ENCODE measurements around the gene HIVEP2.
A peak's percentile ranks its signal among the peaks of the same experiment; 100 is the strongest.

Gene HIVEP2

GRCh38 chr6:142965164-142965563, 20.2 kb upstream of the HIVEP2 start:
- Histone ChIP-seq H3K9me3 (ENCODE audit: insufficient read depth, low read depth, low read length) (no peaks in the 10 kb centered on the region), H4K91ac (ENCODE audit: low read depth, low read length) (no peak overlapping the region), H3K79me2 (ENCODE audit: control insufficient read depth, insufficient read depth, low read length, poor library complexity) (no peaks in the 10 kb centered on the region), H2BK12ac (ENCODE audit: low read length) (no peak overlapping the region), H3K4me2 (ENCODE audit: low read length) (no peak overlapping the region), H3K27me3 (ENCODE audit: insufficient read depth, low read length) (no peaks in the 10 kb centered on the region), H2BK120ac (ENCODE audit: insufficient read depth, low read length, poor library complexity) (no peak overlapping the region), H4K12ac (ENCODE audit: low read depth, low read length) (no peak overlapping the region), H3K4ac (ENCODE audit: low read depth, low read length) (no peak overlapping the region), H2AFZ (ENCODE audit: insufficient read depth, low read length, poor library complexity) (no peak overlapping the region), H3K23ac (ENCODE audit: low read length) (no peak overlapping the region), H3K79me1 (ENCODE audit: low read length) (no peaks in the 10 kb centered on the region), H4K8ac (ENCODE audit: low read depth, low read length) (no peak overlapping the region), H3K14ac (ENCODE audit: low read length) (no peak overlapping the region), H3K4me3 (ENCODE audit: low read depth, low read length) (no peak overlapping the region), H3K18ac (ENCODE audit: low read length) (no peak overlapping the region), H2BK5ac (ENCODE audit: low read depth, low read length, poor library complexity) (no peak overlapping the region), H3K9ac (ENCODE audit: low read length) (no peak overlapping the region), H3K27ac (ENCODE audit: low read depth, low read length) (no peak overlapping the region), H2AK5ac (ENCODE audit: low read length) (no peak overlapping the region), H3K36me3 (ENCODE audit: control insufficient read depth in 1 of 2, insufficient read depth in 2 of 2, low read length in 2 of 2) (no peaks in the 10 kb centered on the region), H3K4me1 (ENCODE audit: control insufficient read depth in 1 of 2, insufficient read depth in 2 of 2, low read length in 2 of 2) (no peaks in the 10 kb centered on the region)
- DNase-seq, result no peak
- WGBS (ENCODE audit: extremely low coverage, insufficient coverage, insufficient read length), result no CpG with 5 or more reads among the region's 1 CpG

GRCh38 chr6:142960098-142960497, 15.1 kb upstream of the HIVEP2 start:
- no peak overlapping the region for H3K27ac ChIP-seq (ENCODE audit: low read depth, low read length)
- no peak overlapping the region for H3K23ac ChIP-seq (ENCODE audit: low read length)
- no peaks in the 10 kb centered on the region for H3K4me1 ChIP-seq (ENCODE audit: control insufficient read depth in 1 of 2, insufficient read depth in 2 of 2, low read length in 2 of 2)
- H3K9ac ChIP-seq (ENCODE audit: low read length), result no peak overlapping the region
- no peak overlapping the region for H2BK5ac ChIP-seq (ENCODE audit: low read depth, low read length, poor library complexity)
- H2BK12ac ChIP-seq (ENCODE audit: low read length), result no peak overlapping the region
- no peaks in the 10 kb centered on the region for H3K79me2 ChIP-seq (ENCODE audit: control insufficient read depth, insufficient read depth, low read length, poor library complexity)
- no peak overlapping the region for H4K12ac ChIP-seq (ENCODE audit: low read depth, low read length)
- no peak overlapping the region for H2BK120ac ChIP-seq (ENCODE audit: insufficient read depth, low read length, poor library complexity)
- no peaks in the 10 kb centered on the region for H3K9me3 ChIP-seq (ENCODE audit: insufficient read depth, low read depth, low read length)
- no peak overlapping the region for H3K4me3 ChIP-seq (ENCODE audit: low read depth, low read length)
- no peak overlapping the region for H3K4ac ChIP-seq (ENCODE audit: low read depth, low read length)
- H3K18ac ChIP-seq (ENCODE audit: low read length), result no peak overlapping the region
- H2AK5ac ChIP-seq (ENCODE audit: low read length), result no peak overlapping the region
- H2AFZ ChIP-seq (ENCODE audit: insufficient read depth, low read length, poor library complexity), result no peak overlapping the region
- no peak overlapping the region for H3K4me2 ChIP-seq (ENCODE audit: low read length)
- H4K8ac ChIP-seq (ENCODE audit: low read depth, low read length), result no peak overlapping the region
- no peaks in the 10 kb centered on the region for H3K27me3 ChIP-seq (ENCODE audit: insufficient read depth, low read length)
- no peaks in the 10 kb centered on the region for H3K36me3 ChIP-seq (ENCODE audit: control insufficient read depth in 1 of 2, insufficient read depth in 2 of 2, low read length in 2 of 2)
- no peaks in the 10 kb centered on the region for H3K79me1 ChIP-seq (ENCODE audit: low read length)
- no peak overlapping the region for H3K14ac ChIP-seq (ENCODE audit: low read length)
- no peak overlapping the region for H4K91ac ChIP-seq (ENCODE audit: low read depth, low read length)
- no peak for DNase-seq

DNA sequence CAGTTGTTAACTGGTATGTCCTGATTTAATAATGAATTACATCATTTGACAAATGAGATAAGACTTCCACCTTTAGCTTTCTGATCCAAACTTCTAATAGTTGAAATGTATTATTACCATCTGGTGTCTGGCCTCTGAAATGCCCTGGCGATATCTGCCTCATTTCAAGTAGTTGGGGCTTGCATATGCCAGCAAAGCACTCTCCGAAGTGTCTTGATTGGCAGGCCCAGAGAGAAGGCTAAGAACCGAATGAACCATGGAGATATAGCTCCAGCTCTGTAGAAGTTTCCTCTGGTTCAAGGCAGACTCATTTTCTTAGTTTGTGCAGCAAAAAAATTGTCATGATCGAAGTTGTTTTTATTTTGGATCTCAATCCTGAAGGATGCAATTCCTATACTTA, 13.4 kb upstream of the HIVEP2 start:
- Histone ChIP-seq H3K23ac (ENCODE audit: low read length) (no peak overlapping the region), H2AFZ (ENCODE audit: insufficient read depth, low read length, poor library complexity) (no peak overlapping the region), H3K27ac (ENCODE audit: low read depth, low read length) (no peak overlapping the region), H2BK120ac (ENCODE audit: insufficient read depth, low read length, poor library complexity) (no peak overlapping the region), H3K4me2 (ENCODE audit: low read length) (no peak overlapping the region), H2AK5ac (ENCODE audit: low read length) (no peak overlapping the region), H3K27me3 (ENCODE audit: insufficient read depth, low read length) (no peaks in the 10 kb centered on the region), H3K9ac (ENCODE audit: low read length) (no peak overlapping the region), H3K4me3 (ENCODE audit: low read depth, low read length) (no peak overlapping the region), H3K36me3 (ENCODE audit: control insufficient read depth in 1 of 2, insufficient read depth in 2 of 2, low read length in 2 of 2) (no peaks in the 10 kb centered on the region), H4K12ac (ENCODE audit: low read depth, low read length) (no peak overlapping the region), H3K4ac (ENCODE audit: low read depth, low read length) (no peak overlapping the region), H3K14ac (ENCODE audit: low read length) (no peak overlapping the region), H3K79me2 (ENCODE audit: control insufficient read depth, insufficient read depth, low read length, poor library complexity) (no peaks in the 10 kb centered on the region), H3K79me1 (ENCODE audit: low read length) (no peaks in the 10 kb centered on the region), H2BK12ac (ENCODE audit: low read length) (no peak overlapping the region), H3K9me3 (ENCODE audit: insufficient read depth, low read depth, low read length) (no peaks in the 10 kb centered on the region), H4K91ac (ENCODE audit: low read depth, low read length) (no peak overlapping the region), H3K18ac (ENCODE audit: low read length) (no peak overlapping the region), H4K8ac (ENCODE audit: low read depth, low read length) (no peak overlapping the region), H3K4me1 (ENCODE audit: control insufficient read depth in 1 of 2, insufficient read depth in 2 of 2, low read length in 2 of 2) (no peaks in the 10 kb centered on the region), H2BK5ac (ENCODE audit: low read depth, low read length, poor library complexity) (no peak overlapping the region)
- WGBS (ENCODE audit: extremely low coverage, insufficient coverage, insufficient read length), result no CpG with 5 or more reads among the region's 4 CpGs
- no peak for DNase-seq

GRCh38 chr6:142956726-142957125, 11.8 kb upstream of the HIVEP2 start:
- no peak overlapping the region for H2AFZ ChIP-seq (ENCODE audit: insufficient read depth, low read length, poor library complexity)
- H3K27ac ChIP-seq (ENCODE audit: low read depth, low read length), result no peak overlapping the region
- no peaks in the 10 kb centered on the region for H3K4me1 ChIP-seq (ENCODE audit: control insufficient read depth in 1 of 2, insufficient read depth in 2 of 2, low read length in 2 of 2)
- no peak overlapping the region for H2BK5ac ChIP-seq (ENCODE audit: low read depth, low read length, poor library complexity)
- H3K4ac ChIP-seq (ENCODE audit: low read depth, low read length), result no peak overlapping the region
- H3K4me3 ChIP-seq (ENCODE audit: low read depth, low read length), result no peak overlapping the region
- H3K79me1 ChIP-seq (ENCODE audit: low read length), result no peaks in the 10 kb centered on the region
- no peak overlapping the region for H3K9ac ChIP-seq (ENCODE audit: low read length)
- DNase-seq, result no peak
- no peaks in the 10 kb centered on the region for H3K79me2 ChIP-seq (ENCODE audit: control insufficient read depth, insufficient read depth, low read length, poor library complexity)
- no peak overlapping the region for H3K4me2 ChIP-seq (ENCODE audit: low read length)
- no peak overlapping the region for H4K12ac ChIP-seq (ENCODE audit: low read depth, low read length)
- H4K91ac ChIP-seq (ENCODE audit: low read depth, low read length), result no peak overlapping the region
- no peaks in the 10 kb centered on the region for H3K9me3 ChIP-seq (ENCODE audit: insufficient read depth, low read depth, low read length)
- H3K27me3 ChIP-seq (ENCODE audit: insufficient read depth, low read length), result no peaks in the 10 kb centered on the region
- H2BK12ac ChIP-seq (ENCODE audit: low read length), result no peak overlapping the region
- WGBS (ENCODE audit: extremely low coverage, insufficient coverage, insufficient read length), result no CpG with 5 or more reads among the region's 1 CpG
- no peak overlapping the region for H4K8ac ChIP-seq (ENCODE audit: low read depth, low read length)
- no peak overlapping the region for H3K14ac ChIP-seq (ENCODE audit: low read length)
- no peak overlapping the region for H3K18ac ChIP-seq (ENCODE audit: low read length)
- no peak overlapping the region for H3K23ac ChIP-seq (ENCODE audit: low read length)
- H2AK5ac ChIP-seq (ENCODE audit: low read length), result no peak overlapping the region
- H3K36me3 ChIP-seq (ENCODE audit: control insufficient read depth in 1 of 2, insufficient read depth in 2 of 2, low read length in 2 of 2), result no peaks in the 10 kb centered on the region
- no peak overlapping the region for H2BK120ac ChIP-seq (ENCODE audit: insufficient read depth, low read length, poor library complexity)

DNA sequence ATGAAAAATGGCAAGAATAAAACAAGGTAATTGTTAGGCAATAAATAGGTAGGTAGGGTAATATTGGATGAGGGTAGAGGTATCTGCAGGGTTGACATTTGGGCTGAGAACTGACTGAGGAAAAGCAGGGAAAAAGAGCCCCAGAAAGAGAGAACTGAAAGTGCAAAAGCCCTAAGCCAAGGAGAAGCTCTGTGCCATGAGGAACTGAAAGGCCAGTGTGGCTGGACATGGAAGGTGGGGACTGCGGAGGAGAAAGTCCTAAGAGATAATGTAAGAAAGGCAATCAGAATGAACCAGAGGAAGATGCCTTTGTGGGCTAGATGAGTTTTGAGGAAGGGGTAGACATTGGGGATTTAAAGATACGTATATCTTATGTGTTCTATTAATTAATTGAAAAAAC, 9.9 kb upstream of the HIVEP2 start:
- H3K18ac ChIP-seq (ENCODE audit: low read length), result no peak overlapping the region
- H3K4ac ChIP-seq (ENCODE audit: low read depth, low read length), result no peak overlapping the region
- no peak overlapping the region for H2AFZ ChIP-seq (ENCODE audit: insufficient read depth, low read length, poor library complexity)
- no peak for DNase-seq
- H3K4me2 ChIP-seq (ENCODE audit: low read length), result no peak overlapping the region
- no peak overlapping the region for H4K8ac ChIP-seq (ENCODE audit: low read depth, low read length)
- H3K79me1 ChIP-seq (ENCODE audit: low read length), result no peaks in the 10 kb centered on the region
- no peak overlapping the region for H3K4me3 ChIP-seq (ENCODE audit: low read depth, low read length)
- no peaks in the 10 kb centered on the region for H3K79me2 ChIP-seq (ENCODE audit: control insufficient read depth, insufficient read depth, low read length, poor library complexity)
- no peak overlapping the region for H4K12ac ChIP-seq (ENCODE audit: low read depth, low read length)
- no peaks in the 10 kb centered on the region for H3K27me3 ChIP-seq (ENCODE audit: insufficient read depth, low read length)
- H2AK5ac ChIP-seq (ENCODE audit: low read length), result no peak overlapping the region
- H3K27ac ChIP-seq (ENCODE audit: low read depth, low read length), result no peak overlapping the region
- H3K36me3 ChIP-seq (ENCODE audit: control insufficient read depth in 1 of 2, insufficient read depth in 2 of 2, low read length in 2 of 2), result no peaks in the 10 kb centered on the region
- H4K91ac ChIP-seq (ENCODE audit: low read depth, low read length), result no peak overlapping the region
- peak overlapping the region; percentile 85 for H3K23ac ChIP-seq (ENCODE audit: low read length)
- WGBS (ENCODE audit: extremely low coverage, insufficient coverage, insufficient read length), result no CpG with 5 or more reads among the region's 2 CpGs
- no peaks in the 10 kb centered on the region for H3K4me1 ChIP-seq (ENCODE audit: control insufficient read depth in 1 of 2, insufficient read depth in 2 of 2, low read length in 2 of 2)
- no peak overlapping the region for H2BK12ac ChIP-seq (ENCODE audit: low read length)
- H3K9ac ChIP-seq (ENCODE audit: low read length), result no peak overlapping the region
- H2BK5ac ChIP-seq (ENCODE audit: low read depth, low read length, poor library complexity), result no peak overlapping the region
- no peak overlapping the region for H3K14ac ChIP-seq (ENCODE audit: low read length)
- H2BK120ac ChIP-seq (ENCODE audit: insufficient read depth, low read length, poor library complexity), result no peak overlapping the region
- no peaks in the 10 kb centered on the region for H3K9me3 ChIP-seq (ENCODE audit: insufficient read depth, low read depth, low read length)

All from trophoblast cell (in vitro differentiated cells and primary cell).